Measurements from ENCODE around the gene GPR12.

- TF ChIP-seq POLR2AphosphoS5 (IDR thresholded peaks at IDR 0.05) (no peak), POLR2A (IDR thresholded peaks at IDR 0.05) (no peak)
- TF ChIP-seq, protein P1, sequence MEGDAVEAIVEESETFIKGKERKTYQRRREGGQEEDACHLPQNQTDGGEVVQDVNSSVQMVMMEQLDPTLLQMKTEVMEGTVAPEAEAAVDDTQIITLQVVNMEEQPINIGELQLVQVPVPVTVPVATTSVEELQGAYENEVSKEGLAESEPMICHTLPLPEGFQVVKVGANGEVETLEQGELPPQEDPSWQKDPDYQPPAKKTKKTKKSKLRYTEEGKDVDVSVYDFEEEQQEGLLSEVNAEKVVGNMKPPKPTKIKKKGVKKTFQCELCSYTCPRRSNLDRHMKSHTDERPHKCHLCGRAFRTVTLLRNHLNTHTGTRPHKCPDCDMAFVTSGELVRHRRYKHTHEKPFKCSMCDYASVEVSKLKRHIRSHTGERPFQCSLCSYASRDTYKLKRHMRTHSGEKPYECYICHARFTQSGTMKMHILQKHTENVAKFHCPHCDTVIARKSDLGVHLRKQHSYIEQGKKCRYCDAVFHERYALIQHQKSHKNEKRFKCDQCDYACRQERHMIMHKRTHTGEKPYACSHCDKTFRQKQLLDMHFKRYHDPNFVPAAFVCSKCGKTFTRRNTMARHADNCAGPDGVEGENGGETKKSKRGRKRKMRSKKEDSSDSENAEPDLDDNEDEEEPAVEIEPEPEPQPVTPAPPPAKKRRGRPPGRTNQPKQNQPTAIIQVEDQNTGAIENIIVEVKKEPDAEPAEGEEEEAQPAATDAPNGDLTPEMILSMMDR (IDR thresholded peaks at IDR 0.05) = no peak
Measured at GRCh38 chr13:26727122-26727521, 33.5 kb downstream of the GPR12 start.

All from sigmoid colon (tissue), 4 donors.